Stimulated activated CD8-positive, alpha-beta memory T cell treated with anti-CD3 and anti-CD28 coated beads, Interleukin-4, amount 100 ng/mL, for 4 hours (primary cell): ENCODE results near the gene ST3GAL2.

Experiments used
- DNase-seq, 2 donors: peaks; one replicate each; pipeline ENCODE4 v3.0.0-alpha.2; 2020; ENCODE audit warnings: low read depth in 2 of 2, low spot score in 1 of 2

ST3GAL2 gene

GRCh38 chr16:70438585-70438968, 323 bp downstream of the ST3GAL2 start:
- no peak for DNase-seq

DNA sequence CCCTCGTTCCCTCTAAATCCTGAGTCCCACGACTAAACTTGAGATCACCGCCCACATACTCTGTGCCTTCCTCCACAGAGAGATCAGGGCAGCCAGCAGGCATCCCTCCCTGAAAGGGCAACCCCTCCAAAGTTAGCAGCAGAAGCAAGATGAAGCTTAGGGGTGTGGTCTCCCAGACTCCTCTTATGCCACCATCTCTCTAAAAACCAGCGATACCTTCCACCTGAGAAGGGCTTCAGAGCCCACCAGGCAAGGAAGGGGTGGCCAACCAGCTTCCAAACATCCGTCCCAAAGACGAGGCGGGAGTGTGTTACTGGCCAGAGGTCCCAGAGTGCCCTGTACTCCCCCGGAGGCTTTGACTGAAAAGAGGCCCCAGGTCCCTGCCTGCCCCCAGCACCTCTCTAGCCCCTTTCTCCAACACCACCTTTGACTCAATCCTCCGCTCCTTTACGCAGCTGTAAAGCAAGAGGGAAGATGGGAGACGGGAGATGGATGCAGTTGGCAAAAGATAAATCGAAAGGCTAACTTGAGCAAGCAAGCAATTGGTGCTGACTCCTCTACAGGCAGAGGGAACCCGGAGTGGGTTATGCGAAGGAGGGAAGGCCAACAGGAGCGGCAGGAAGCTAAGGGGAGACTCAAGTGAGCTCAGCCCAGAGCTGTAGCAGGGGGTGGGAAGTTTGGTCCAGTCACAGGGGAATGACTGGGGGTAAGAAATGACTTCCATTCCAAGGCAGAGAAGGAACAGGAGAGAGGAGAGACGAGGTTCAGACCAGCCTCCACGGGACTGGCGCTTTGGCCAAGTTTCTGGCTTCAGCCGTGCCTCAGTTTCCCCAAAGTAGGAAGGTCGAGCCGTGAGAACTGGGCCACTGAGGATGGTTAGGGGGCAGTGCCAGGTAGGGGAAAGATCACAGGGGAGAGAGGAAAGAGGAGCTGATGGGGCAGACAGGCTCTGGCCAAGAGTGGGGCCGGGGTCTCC, 1.0 kb downstream of the ST3GAL2 start:
- no peak for DNase-seq

GRCh38 chr16:70437017-70437581, 1.8 kb downstream of the ST3GAL2 start:
- DNase-seq: no peak

GRCh38 chr16:70434484-70435260, 4.2 kb downstream of the ST3GAL2 start:
- DNase-seq: no peak

- no peak for DNase-seq
Measured at GRCh38 chr16:70433458-70434103, 5.3 kb downstream of the ST3GAL2 start.

- DNase-seq: no peak
Measured at GRCh38 chr16:70432723-70433457, 6.0 kb downstream of the ST3GAL2 start.

DNA sequence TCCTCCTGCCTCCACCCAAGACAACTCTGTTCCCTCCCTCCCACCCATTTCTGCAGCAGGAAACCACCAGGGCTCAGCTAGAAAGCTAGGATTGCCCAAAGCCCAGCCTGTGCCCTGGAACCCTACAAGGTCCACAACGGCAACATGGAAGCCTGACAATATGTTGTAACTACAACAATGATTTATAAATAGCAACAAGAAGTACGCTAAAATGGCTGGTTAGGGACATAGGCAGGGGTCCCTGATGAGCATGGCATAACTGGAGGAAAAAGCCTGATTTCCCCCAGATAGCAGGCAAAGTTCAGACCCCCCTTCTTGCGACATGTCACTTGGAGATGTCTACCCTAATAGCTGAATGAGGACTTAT, 6.6 kb downstream of the ST3GAL2 start:
- no peak for DNase-seq

DNA sequence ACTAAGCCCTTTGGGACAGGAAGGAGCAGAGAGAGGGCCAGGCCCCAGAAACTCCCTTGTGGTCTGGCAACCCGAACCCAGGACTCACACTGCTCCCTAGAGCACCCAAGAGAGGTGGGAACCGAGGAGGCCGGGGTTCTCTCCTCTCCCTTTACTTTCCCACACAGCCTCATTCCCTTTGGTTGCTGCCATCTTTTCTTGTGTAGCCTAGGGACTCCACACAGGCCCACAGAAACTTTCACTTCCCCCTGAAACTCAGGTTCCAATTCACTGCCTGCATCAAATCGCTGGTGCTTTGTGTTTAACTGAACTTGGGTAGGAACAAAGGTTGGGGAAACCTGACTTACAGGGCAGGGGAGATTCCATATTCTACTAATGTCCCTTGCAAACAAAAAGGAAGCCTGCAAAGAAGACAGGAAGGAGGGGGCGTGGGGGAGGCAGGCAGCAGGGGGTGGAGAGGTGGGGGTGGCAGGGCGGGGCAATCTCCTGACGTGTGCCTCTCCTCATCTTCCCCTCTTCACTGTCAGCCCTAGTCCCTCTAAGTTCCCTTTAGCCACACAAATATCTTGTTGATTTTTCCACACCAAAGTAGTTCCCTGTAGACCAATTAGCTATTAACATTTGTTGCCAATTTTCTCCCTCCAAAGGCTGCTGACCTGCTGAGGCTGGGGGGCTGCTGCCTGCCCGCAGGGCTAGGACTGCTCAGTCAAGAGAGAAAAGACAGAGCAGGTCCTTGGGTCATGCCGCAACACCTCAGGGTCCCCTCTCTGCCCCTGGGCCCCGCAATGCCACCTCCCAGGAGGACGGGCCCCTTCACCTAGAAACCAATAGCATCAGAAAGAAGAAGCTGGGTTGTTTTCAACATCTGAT, 8.0 kb downstream of the ST3GAL2 start:
- DNase-seq: peak in 1 of 2 donors; percentile 57

- no peak for DNase-seq
Measured at GRCh38 chr16:70429888-70430666, 8.8 kb downstream of the ST3GAL2 start.

DNA sequence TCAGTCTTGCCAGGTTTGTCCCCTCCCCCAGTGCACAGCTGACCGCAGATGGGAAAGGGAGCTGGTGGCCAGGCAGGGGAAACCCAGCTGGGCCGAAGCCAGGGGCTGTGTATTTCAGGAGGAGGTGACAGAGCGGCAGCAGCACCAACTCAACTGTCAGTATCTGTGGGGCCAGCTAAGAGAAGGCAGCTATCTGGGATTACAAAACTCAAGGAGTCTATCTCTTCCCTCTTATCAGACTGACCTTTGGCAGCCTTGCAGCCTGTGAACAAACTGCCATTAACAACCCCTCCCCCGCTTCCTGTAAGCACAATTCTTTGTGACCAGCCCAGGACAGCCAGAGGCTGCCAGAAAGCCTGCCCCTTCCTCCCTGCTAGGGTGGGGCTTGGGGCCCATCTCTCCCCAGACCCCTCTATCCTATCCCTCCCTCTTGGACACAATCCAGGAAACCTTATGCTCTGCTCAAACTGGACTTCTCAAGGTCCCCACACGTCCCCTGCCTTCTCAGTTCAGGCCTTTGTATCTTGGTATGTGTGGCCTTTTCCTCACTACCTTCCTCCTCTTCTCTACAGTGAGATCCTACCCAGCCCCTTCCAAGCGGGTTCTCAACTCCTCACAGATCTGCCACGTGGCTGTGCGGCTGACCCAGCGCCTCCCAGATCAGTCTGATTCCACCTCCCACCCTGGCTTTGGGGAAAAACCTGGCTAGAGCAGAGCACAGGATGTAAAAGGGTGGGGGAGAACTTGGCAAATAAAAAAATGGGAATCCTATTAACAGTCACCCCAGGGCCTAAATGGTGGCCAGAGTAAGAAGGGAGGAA, 10.5 kb downstream of the ST3GAL2 start:
- peak in 1 of 2 donors; percentile 50 for DNase-seq

- DNase-seq: no peak
Measured at GRCh38 chr16:70427786-70428177, 11.1 kb downstream of the ST3GAL2 start.

DNA sequence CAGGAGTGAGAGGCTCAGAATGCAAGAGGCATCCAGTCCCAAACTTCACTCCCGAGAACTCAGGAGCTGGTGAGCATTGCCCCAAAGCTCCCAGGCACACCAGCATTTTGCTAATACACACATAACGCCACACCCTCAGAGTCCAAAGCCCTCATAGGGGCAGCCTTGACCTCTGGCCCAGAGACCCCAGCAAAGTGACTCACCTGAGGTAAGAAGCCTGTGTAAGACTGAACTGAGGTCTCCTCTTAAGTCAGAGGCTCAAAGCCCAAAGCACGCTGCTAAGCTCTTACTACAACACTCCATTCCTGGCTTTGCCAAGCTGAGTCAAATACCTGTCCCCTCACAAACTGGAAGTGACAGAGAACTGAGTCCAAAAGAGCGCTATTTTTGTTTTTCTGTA, 16.4 kb downstream of the ST3GAL2 start:
- DNase-seq: no peak

DNA sequence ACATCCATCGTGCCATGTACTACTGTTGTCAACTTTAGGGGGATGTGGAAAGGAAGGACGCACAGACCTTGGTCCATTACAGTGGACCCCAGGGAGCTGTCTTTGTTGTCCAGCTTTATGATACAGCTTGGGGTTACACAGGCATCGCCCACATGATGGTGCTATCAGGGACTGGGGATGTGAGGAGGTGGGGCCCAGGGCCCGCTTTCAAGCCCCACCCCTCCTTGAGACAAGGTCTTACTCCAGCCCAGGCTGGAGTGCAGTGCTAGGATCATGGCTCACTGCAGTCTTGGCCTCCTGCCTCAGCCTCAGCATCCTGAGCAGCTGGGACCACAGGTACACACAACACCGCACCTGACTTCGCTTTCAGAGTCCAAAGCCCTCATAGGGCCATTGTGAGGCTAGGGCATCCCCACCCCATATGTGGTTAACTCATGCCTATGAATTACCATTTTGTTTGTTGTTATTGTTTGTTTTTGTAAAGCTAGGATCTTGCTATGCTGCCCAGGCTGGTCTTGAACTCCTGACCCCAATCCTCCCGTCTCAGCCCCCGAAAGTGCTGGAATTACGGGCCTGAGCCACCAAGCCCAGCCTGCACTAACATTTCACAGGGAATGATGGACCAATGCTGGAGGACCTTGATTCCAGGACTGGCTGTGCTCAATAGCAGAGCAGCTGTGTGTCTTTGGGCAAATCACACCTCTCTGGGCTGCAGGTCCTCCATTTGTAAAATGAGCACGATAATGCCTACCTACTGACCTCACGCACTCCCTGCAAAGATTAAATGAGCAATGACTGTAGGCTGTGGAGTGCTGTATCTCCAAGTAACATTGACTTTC, 17.2 kb downstream of the ST3GAL2 start:
- DNase-seq: no peak

DNA sequence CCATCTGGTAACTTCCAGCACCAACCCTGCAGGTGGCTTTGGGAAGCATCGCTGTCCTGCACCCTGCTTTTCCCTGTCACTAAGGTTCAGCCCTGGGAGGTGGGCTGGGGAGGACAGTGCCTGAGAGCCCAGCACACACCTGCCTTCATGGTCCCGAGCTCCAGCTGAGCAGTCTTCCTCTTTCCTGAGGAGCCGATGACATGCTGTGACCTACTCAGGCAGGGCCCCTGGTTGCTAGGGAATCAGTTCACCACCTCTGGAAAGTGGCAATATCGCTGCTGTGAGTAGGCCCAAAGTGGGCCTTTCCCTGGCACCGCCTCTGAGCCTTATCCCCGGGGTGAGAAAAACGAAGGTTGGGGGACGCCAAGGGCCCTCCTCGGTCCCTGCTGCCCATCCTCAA, 17.9 kb downstream of the ST3GAL2 start:
- no peak for DNase-seq

DNA sequence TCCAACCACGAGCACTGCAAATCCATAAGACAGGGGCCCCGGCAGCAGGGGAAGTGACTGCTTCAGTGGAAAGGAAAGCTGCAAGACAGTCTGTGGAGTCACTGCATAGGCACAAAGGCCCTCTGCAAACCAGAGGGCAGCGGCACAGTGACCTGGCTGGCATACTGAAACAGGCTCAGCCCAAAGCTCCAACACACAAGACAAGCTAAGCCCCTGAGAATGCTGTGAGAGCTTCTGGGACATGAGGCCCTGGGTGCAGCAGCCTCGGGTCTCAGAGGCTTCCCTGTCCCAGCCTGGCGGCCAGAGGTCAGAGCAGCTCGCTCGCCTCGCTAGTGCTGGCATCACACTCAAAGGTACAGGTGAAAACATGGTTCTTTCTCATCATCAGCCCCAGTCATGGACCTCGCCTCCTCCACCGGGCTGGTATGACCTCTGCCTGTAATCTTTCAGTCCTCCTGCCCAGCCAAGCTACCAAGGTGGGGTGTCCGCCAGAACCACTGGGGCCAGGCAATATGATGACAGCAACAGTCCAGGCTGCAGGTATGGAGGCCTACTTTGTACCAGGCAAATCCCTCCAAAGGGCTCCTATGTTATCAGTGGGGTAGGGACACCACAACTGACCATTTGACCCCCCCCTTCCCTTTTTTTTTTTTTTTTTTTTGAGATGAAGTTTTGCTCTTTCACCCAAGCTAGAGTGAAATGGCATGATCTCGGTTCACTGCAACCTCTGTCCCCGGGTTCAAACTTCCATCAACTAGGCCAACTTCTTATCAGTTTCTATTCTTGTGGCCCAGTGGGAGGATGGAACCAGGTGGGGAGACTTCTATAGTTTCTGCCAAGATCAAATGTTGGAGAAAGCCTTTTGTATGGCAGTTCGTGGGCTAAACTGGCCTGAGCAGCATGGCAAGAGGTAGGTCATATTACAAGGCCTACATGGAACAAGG, 19.2 kb downstream of the ST3GAL2 start:
- no peak for DNase-seq

DNA sequence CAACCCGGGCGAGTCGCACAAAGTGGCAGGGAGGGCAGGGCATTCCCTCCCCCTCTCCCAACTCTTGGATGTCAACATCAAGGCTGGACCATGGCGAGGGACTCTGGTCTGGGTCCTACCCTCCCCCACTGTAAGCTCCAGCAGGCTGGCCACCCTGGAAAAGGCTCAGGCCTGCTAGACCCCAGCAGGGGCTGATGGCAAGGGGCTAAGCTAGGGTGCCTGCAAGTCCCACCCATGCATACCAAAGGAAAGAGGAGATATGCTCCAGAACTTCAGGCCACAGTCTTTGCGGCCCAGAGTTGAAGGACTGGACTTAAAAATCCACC, 19.9 kb downstream of the ST3GAL2 start:
- no peak for DNase-seq
